Hepatocyte (in vitro differentiated cells): ENCODE measurements around the gene MFSD8.

Experiments
- CTCF ChIP-seq: fragments of 200-600 bp; sonication (generic); IDR thresholded peaks from 2 replicates; pipeline ENCODE4 v1.5.1; 2016; ENCODE audit warnings: antibody characterized with exemption, mild to moderate bottlenecking; ENCODE audit not compliant: poor library complexity
- EZH2phosphoT487 ChIP-seq: fragments of 200-600 bp; sonication (generic); IDR thresholded peaks from one replicate; pipeline ENCODE4 v1.6.1; 2018; ENCODE audit warnings: antibody characterized with exemption, mild to moderate bottlenecking, low read depth, moderate library complexity; ENCODE audit not compliant: unreplicated experiment, severe bottlenecking

GRCh38 chr4:127916512-127916911, 48.5 kb downstream of the MFSD8 start:
- TF ChIP-seq CTCF (no peak), EZH2phosphoT487 (no peak)
